Measurements from ENCODE around the gene OR52J3. TPM values are rescaled to one million over a fixed set of nuclear protein-coding genes. Genes with fewer than 3 reads are reported as not detected.

Gene OR52J3
- total and polyA plus RNA-seq, 2 donors (not counting 3 experiments of a cell fraction or from before 2014, with no cell fraction given), result not detected

GRCh38 chr11:5011254-5011653 lies 35.1 kb upstream of the OR52J3 start:
- FAIRE-seq (no peak), DNase-seq (ENCODE audit: low read depth, low spot score) (no peak)
- TF ChIP-seq POLR2A (IDR thresholded peaks at IDR 0.05; ENCODE audit: low read depth, low read length) (no peak), EZH2 (IDR thresholded peaks at IDR 0.05; ENCODE audit: borderline replicate concordance, low read depth, low read length, severe bottlenecking) (no peak), FOS (IDR thresholded peaks at IDR 0.05; ENCODE audit: borderline replicate concordance, insufficient read depth, low read length) (no peak)
- Histone ChIP-seq H3K9me3 (replicated peaks; ENCODE audit: control insufficient read depth, insufficient read depth, low read length) (no peaks in the 10 kb centered on the region), H3K9me1 (replicated peaks; ENCODE audit: control insufficient read depth, extremely low read depth, insufficient read depth, low read length) (no peaks in the 10 kb centered on the region), H3K27me3 (ENCODE audit: control insufficient read depth in 2 of 2, insufficient read depth in 2 of 2, low read length in 2 of 2) (no peaks in the 10 kb centered on the region), H3K4me1 (ENCODE audit: control insufficient read depth, extremely low read depth, insufficient read depth, low read length) (no peaks in the 10 kb centered on the region), H2AFZ (ENCODE audit: low read depth, low read length) (no peak overlapping the region), H3K27ac (ENCODE audit: insufficient read depth, low read depth, low read length) (no peak overlapping the region), H3K79me2 (ENCODE audit: control insufficient read depth, insufficient read depth, low read length) (no peaks in the 10 kb centered on the region), H3K4me3 (replicated peaks in 1 of 3; ENCODE audit: insufficient read depth in 1 of 3, low read depth in 1 of 3, low read length in 3 of 3) (no peak overlapping the region), H4K20me1 (replicated peaks; ENCODE audit: control insufficient read depth, extremely low read depth, insufficient read depth, low read length) (no peaks in the 10 kb centered on the region), H3K36me3 (ENCODE audit: control insufficient read depth in 2 of 2, extremely low read depth in 1 of 2, insufficient read depth in 2 of 2, low read length in 2 of 2) (no peaks in the 10 kb centered on the region), H3K9ac (replicated peaks; ENCODE audit: extremely low read depth, insufficient read depth, low read length) (no peak overlapping the region), H3K4me2 (ENCODE audit: insufficient read depth, low read length) (no peak overlapping the region)
- CTCF ChIA-PET, result interaction anchor here (0.6 to 1.0 kb wide), 2 partner anchors 128 to 374 kb away, joined by 3 read pairs; partner anchors contain the start of gene OR51D1
- POLR2A ChIA-PET, result no interaction called here
- dilution Hi-C loops (cut with MboI; ENCODE audit: extremely low pct_ligation_motif_present, low sequenced_read_pairs) (no loop called here), intact Hi-C loops (cut with micrococcal nuclease) (no loop called here)
- BruUV-seq (replicated peaks), result no TSS peak

GRCh38 chr11:5013012-5013411 lies 33.3 kb upstream of the OR52J3 start:
- Histone ChIP-seq H3K9ac (replicated peaks; ENCODE audit: extremely low read depth, insufficient read depth, low read length) (no peak overlapping the region), H2AFZ (ENCODE audit: low read depth, low read length) (no peak overlapping the region), H3K27ac (ENCODE audit: insufficient read depth, low read depth, low read length) (no peak overlapping the region), H3K79me2 (ENCODE audit: control insufficient read depth, insufficient read depth, low read length) (no peaks in the 10 kb centered on the region), H3K9me3 (replicated peaks; ENCODE audit: control insufficient read depth, insufficient read depth, low read length) (no peaks in the 10 kb centered on the region), H3K4me2 (ENCODE audit: insufficient read depth, low read length) (no peak overlapping the region), H4K20me1 (replicated peaks; ENCODE audit: control insufficient read depth, extremely low read depth, insufficient read depth, low read length) (no peaks in the 10 kb centered on the region), H3K4me3 (replicated peaks in 1 of 3; ENCODE audit: insufficient read depth in 1 of 3, low read depth in 1 of 3, low read length in 3 of 3) (no peak overlapping the region), H3K27me3 (ENCODE audit: control insufficient read depth in 2 of 2, insufficient read depth in 2 of 2, low read length in 2 of 2) (no peaks in the 10 kb centered on the region), H3K4me1 (ENCODE audit: control insufficient read depth, extremely low read depth, insufficient read depth, low read length) (no peaks in the 10 kb centered on the region), H3K9me1 (replicated peaks; ENCODE audit: control insufficient read depth, extremely low read depth, insufficient read depth, low read length) (no peaks in the 10 kb centered on the region), H3K36me3 (ENCODE audit: control insufficient read depth in 2 of 2, extremely low read depth in 1 of 2, insufficient read depth in 2 of 2, low read length in 2 of 2) (no peaks in the 10 kb centered on the region)
- intact Hi-C loops (cut with micrococcal nuclease) (no loop called here), dilution Hi-C loops (cut with MboI; ENCODE audit: extremely low pct_ligation_motif_present, low sequenced_read_pairs) (no loop called here)
- DNase-seq (ENCODE audit: low read depth, low spot score), result no peak
- ChIA-PET POLR2A (no interaction called here), CTCF (no interaction called here)
- no peak for TF ChIP-seq FOS (IDR thresholded peaks at IDR 0.05; ENCODE audit: borderline replicate concordance, insufficient read depth, low read length)
- no peak for TF ChIP-seq CTCF (IDR thresholded peaks at IDR 0.05; ENCODE audit: extremely low read depth in 1 of 2, insufficient read depth in 1 of 2, low read depth in 1 of 2, low read length in 2 of 2)
- no peak for TF ChIP-seq POLR2AphosphoS5 (IDR thresholded peaks at IDR 0.05; ENCODE audit: insufficient read depth, low read depth, low read length)
- no TSS peak for BruUV-seq (replicated peaks)
- FAIRE-seq, result no peak
